HepG2 (cell line): ENCODE results near the gene RGCC. TPM values are rescaled to one million over a fixed set of nuclear protein-coding genes. Genes with fewer than 3 reads are reported as not detected.
A peak's percentile ranks its signal among the peaks of the same experiment; 100 is the strongest.

Source experiments
- ATAC-seq: fragments of 200-7000 bp; cut with Tn5 transposase; 3 replicates; pipeline ENCODE4 v1.9.1; 2020; ENCODE audit warnings: mild to moderate bottlenecking, moderate library complexity
- BruUV-seq: library from RNA; stranded (reverse); fragments of 400-500 nt; replicated peaks from 2 replicates; lab custom pipeline; 2021; lab: Mats Ljungman, UMichigan
- CTCF ChIA-PET: fragments of 300-600 bp; formaldehyde crosslinking; extraction: SDS; loops from one replicate; lab custom pipeline; 2021; ENCODE audit warnings: low total read pairs, inconsistent platforms, low intra/inter-chr PET ratio; lab: Yijun Ruan, JAX
- POLR2A ChIA-PET: fragments of 350-600 bp; sonication (Branson Sonifier 250); formaldehyde crosslinking; loops from one replicate; lab custom pipeline; 2020; ENCODE audit warnings: antibody characterized with exemption, inconsistent platforms; lab: Yijun Ruan, JAX
- DNase-seq: peaks from one replicate; pipeline ENCODE4 v3.0.0-alpha.2; 2015; ENCODE audit warnings: low spot score
- FAIRE-seq: peaks from 3 replicates; lab custom pipeline; 2011; peaks lifted over from hg19 to GRCh38; lab: Jason Lieb, UNC
- H2AFZ ChIP-seq: one replicate; pipeline ENCODE4 v1.6.1; 2011; ENCODE audit warnings: low read length, inconsistent platforms
- H3K27ac ChIP-seq: fragments of 300-600 bp; 3 replicates; pipeline ENCODE4 v1.8.0; 2011; ENCODE audit warnings: mixed run types, mild to moderate bottlenecking, mixed read lengths, low read length, inconsistent platforms; ENCODE audit not compliant: insufficient read depth; ENCODE audit errors: extremely low read length
- H3K27me3 ChIP-seq, 2 experiments: fragments of 200-600 bp in 1 of 2; 2 replicates in 1 of 2; 3 replicates in 1 of 2; pipeline versions ENCODE4 v1.6.0 to v1.8.0; 2011; ENCODE audit warnings: low read length in 2 of 2, mild to moderate bottlenecking in 2 of 2, moderate library complexity in 2 of 2, inconsistent platforms in 1 of 2; ENCODE audit not compliant: insufficient read depth in 2 of 2, control insufficient read depth in 1 of 2
- H3K36me3 ChIP-seq, 2 experiments: fragments of 200-600 bp in 1 of 2; replicated peaks in 1 of 2; 2 replicates in 1 of 2; 3 replicates in 1 of 2; pipeline versions ENCODE4 v1.5.1 to v1.8.0; 2011; ENCODE audit warnings: low read length in 2 of 2, inconsistent platforms in 1 of 2; ENCODE audit not compliant: insufficient read depth in 2 of 2, control insufficient read depth in 1 of 2
- H3K4me1 ChIP-seq: 2 replicates; pipeline ENCODE4 v1.5.1; 2012; ENCODE audit warnings: low read length, inconsistent platforms; ENCODE audit not compliant: insufficient read depth
- H3K4me2 ChIP-seq: 2 replicates; pipeline ENCODE4 v1.6.0; 2011; ENCODE audit warnings: low read depth, low read length, inconsistent platforms
- H3K4me3 ChIP-seq, 3 experiments: fragments of 200-600 bp in 1 of 3; sonication (generic), shearing (Covaris generic) in 1 of 3; replicated peaks in 1 of 3; 2 replicates each; pipeline ENCODE4 v1.5.1; 2011 to 2016; ENCODE audit warnings: low read length in 3 of 3, inconsistent platforms in 2 of 3, low read depth in 2 of 3, mild to moderate bottlenecking in 2 of 3, control low read depth in 1 of 3, mixed read lengths in 1 of 3; ENCODE audit not compliant: insufficient read depth in 1 of 3
- H3K79me2 ChIP-seq: one replicate; pipeline ENCODE4 v1.6.1; 2011; ENCODE audit warnings: low read length, inconsistent platforms; ENCODE audit not compliant: insufficient read depth
- H3K9ac ChIP-seq: 2 replicates; pipeline ENCODE4 v1.6.0; 2011; ENCODE audit warnings: mild to moderate bottlenecking, low read depth, low read length, inconsistent platforms; ENCODE audit not compliant: insufficient read depth
- H3K9me3 ChIP-seq: 2 replicates; pipeline ENCODE4 v1.5.1; 2012; ENCODE audit warnings: mild to moderate bottlenecking, low read length
- H4K20me1 ChIP-seq: 2 replicates; pipeline ENCODE4 v1.6.0; 2011; ENCODE audit warnings: inconsistent platforms, mild to moderate bottlenecking, low read length, moderate library complexity; ENCODE audit not compliant: insufficient read depth
- ARID5B ChIP-seq: IDR thresholded peaks from 2 replicates; pipeline ENCODE4 v1.4.0; 2020; ENCODE audit warnings: mild to moderate bottlenecking, missing genetic modification reagents
- CBX1 ChIP-seq: IDR thresholded peaks from one replicate; pipeline ENCODE4 v1.6.1; 2016; ENCODE audit warnings: antibody characterized with exemption, low read depth
- CREBL2 ChIP-seq: sonication (generic); formaldehyde crosslinking; IDR thresholded peaks from 2 replicates; pipeline ENCODE4 v1.8.1; 2023; ENCODE audit warnings: missing genetic modification reagents, mild to moderate bottlenecking, borderline replicate concordance
- HMGA1 ChIP-seq: sonication (generic); formaldehyde crosslinking; conservative IDR thresholded peaks from 2 replicates; pipeline ENCODE4 v1.4.0; 2020; ENCODE audit warnings: missing genetic modification reagents
- HNRNPH1 ChIP-seq: fragments of 200-400 bp; formaldehyde crosslinking; optimal IDR thresholded peaks from 2 replicates; pipeline ENCODE3; 2017; ENCODE audit warnings: mild to moderate bottlenecking, low read depth, low read length
- KDM5B ChIP-seq: sonication (generic); formaldehyde crosslinking; IDR thresholded peaks from 2 replicates; pipeline ENCODE4 v1.4.0; 2020; ENCODE audit warnings: missing genetic modification reagents, mild to moderate bottlenecking, borderline replicate concordance
- MEF2D ChIP-seq: sonication (generic); formaldehyde crosslinking; IDR thresholded peaks from 2 replicates; pipeline ENCODE4 v1.5.1; 2020; ENCODE audit warnings: mild to moderate bottlenecking, missing genetic modification reagents
- NFKBIZ ChIP-seq: IDR thresholded peaks from 2 replicates; pipeline ENCODE4 v1.6.1; 2018; ENCODE audit warnings: missing genetic modification reagents, missing compliant biosample characterization
- NR1H2 ChIP-seq: sonication (generic); formaldehyde crosslinking; IDR thresholded peaks from 2 replicates; pipeline ENCODE4 v1.8.1; 2022; ENCODE audit warnings: low read depth, missing genetic modification reagents, borderline replicate concordance
- PITX1 ChIP-seq: sonication (generic); formaldehyde crosslinking; IDR thresholded peaks from 2 replicates; pipeline ENCODE4 v1.5.1; 2020; ENCODE audit warnings: mild to moderate bottlenecking, missing genetic modification reagents
- RXRA ChIP-seq: sonication (generic); formaldehyde crosslinking; IDR thresholded peaks from 2 replicates; pipeline ENCODE4 v1.5.1; 2020; ENCODE audit warnings: missing genetic modification reagents
- ZNF547 ChIP-seq: sonication (generic); formaldehyde crosslinking; IDR thresholded peaks from 2 replicates; pipeline ENCODE4 v1.5.1; 2020; ENCODE audit warnings: mild to moderate bottlenecking, missing genetic modification reagents
- ZNF577 ChIP-seq: sonication (generic); formaldehyde crosslinking; IDR thresholded peaks from 2 replicates; pipeline ENCODE4 v1.4.0; 2020; ENCODE audit warnings: mild to moderate bottlenecking, low read depth, missing genetic modification reagents, borderline replicate concordance
- ZSCAN21 ChIP-seq: sonication (generic); formaldehyde crosslinking; IDR thresholded peaks from 2 replicates; pipeline ENCODE4 v1.8.0; 2022; ENCODE audit warnings: mild to moderate bottlenecking, missing genetic modification reagents, moderate library complexity, borderline replicate concordance
- WGBS: methylation state at CpG from one replicate; pipeline ENCODE4 v1.1.6; 2017; ENCODE audit warnings: low lambda C conversion rate; 5-methylcytosine and 5-hydroxymethylcytosine counted together
- in situ Hi-C: cut with HindIII; loops from 2 replicates; pipeline ENCODE4 v1.10.0; 2017; ENCODE audit warnings: low pct_unique_long_range_greater_than_20kb; ENCODE audit not compliant: extremely low pct_ligation_motif_present
- intact Hi-C: fragments of 100-400 bp; cut with micrococcal nuclease; formaldehyde crosslinking; loops from one replicate; pipeline ENCODE4 v1.10.0; 2022; ENCODE audit not compliant: unreplicated experiment
- polyA plus RNA-seq, 8 experiments: library from polyadenylated mRNA; depleted of rRNA in 3 of 8; stranded (reverse) in 7 of 8; unstranded in 1 of 8; fragments of >200 nt; fragmentation: Illumina TruSeq in 4 of 8; extraction: Trizol in 4 of 8; gene quantifications; 2 replicates each; pipeline versions ENCODE4 v1.2.1 to v1.2.3, GENCODE V29; 2011 to 2016; ENCODE audit warnings: low read depth in 4 of 8, missing spikeins in 1 of 8, mixed read lengths in 1 of 8; ENCODE audit not compliant: insufficient read depth in 1 of 8
- total RNA-seq, 5 experiments: library from RNA; depleted of rRNA; stranded (reverse); fragments of >200 nt; fragmentation: Illumina TruSeq; extraction: Trizol; gene quantifications; 2 replicates each; pipeline ENCODE4 v1.2.3, GENCODE V29; 2016; ENCODE audit warnings: low read depth in 1 of 5

RGCC gene
- total and polyA plus RNA-seq, 2 of the 13 experiments (the other 11 are each of a cell fraction or from before 2014, with no cell fraction given): 0.20 to 8.4 TPM

- FAIRE-seq (no peak), ATAC-seq (no peak), DNase-seq (no peak)
- H3K9me3 ChIP-seq: no peaks in the 10 kb centered on the region
- H3K9ac ChIP-seq: no peak overlapping the region
- TF ChIP-seq KDM5B (CRISPR knock-in tag) (no peak), NFKBIZ (CRISPR knock-in tag) (no peak), ZNF547 (no peak), HMGA1 (CRISPR knock-in tag) (no peak), CREBL2 (CRISPR knock-in tag) (no peak), ZNF577 (CRISPR knock-in tag) (no peak), ZSCAN21 (CRISPR knock-in tag) (no peak), NR1H2 (no peak), HNRNPH1 (no peak), CBX1 (no peak), MEF2D (CRISPR knock-in tag) (no peak), ARID5B (CRISPR knock-in tag) (no peak), RXRA (CRISPR knock-in tag) (no peak), PITX1 (CRISPR knock-in tag) (no peak)
- peaks cover 0 to 24% of the 10 kb centered on the region in 2 experiments; a peak in 2 of 5 replicates for H3K27me3 ChIP-seq
- CTCF ChIA-PET: no interaction called here
- no peaks in the 10 kb centered on the region for H4K20me1 ChIP-seq
- H3K4me1 ChIP-seq: peaks cover 18% of the 10 kb centered on the region
- in situ Hi-C loops: no loop called here
- H3K27ac ChIP-seq: no peak overlapping the region
- no peaks in the 10 kb centered on the region for H3K79me2 ChIP-seq
- intact Hi-C loops: loop anchor here (2.0 kb wide), 1 partner anchor 197 kb away; no protein-coding TSS in a partner anchor
- H2AFZ ChIP-seq: no peak overlapping the region
- POLR2A ChIA-PET: no interaction called here
- no TSS peak for BruUV-seq
- WGBS: 40% methylated on average over 18 of the region's 19 CpGs
- no peaks in the 10 kb centered on the region for H3K36me3 ChIP-seq
- peak overlapping the region; percentile 40 for H3K4me2 ChIP-seq
- H3K4me3 ChIP-seq: 0 out of 6 replicates have a peak overlapping the region, but pooled peaks of 1 of the 3 experiments have one; percentile 22
Measured at GRCh38 chr13:41455725-41456419, 1.5 kb upstream of the RGCC start.
